A172 (cell line): ENCODE measurements around the gene HPCAL1. TPM values are rescaled to one million over a fixed set of nuclear protein-coding genes. Genes with fewer than 3 reads are reported as not detected.
A peak's percentile ranks its signal among the peaks of the same experiment; 100 is the strongest.

Experiments used
- DNase-seq: peaks from one replicate; pipeline ENCODE4 v3.0.0-alpha.2; 2015; ENCODE audit warnings: low spot score
- total RNA-seq: library from RNA; depleted of rRNA; stranded (reverse); fragments of >200 nt; shearing (Covaris generic); gene quantifications from 2 replicates; pipeline ENCODE4 v1.2.3, GENCODE V29; 2014

The HPCAL1 gene
- total RNA-seq, 1 experiment from 2014 or later: 101 TPM

GRCh38 chr2:10323535-10323934, 20.8 kb downstream of the HPCAL1 start:
- no peak for DNase-seq

- no peak for DNase-seq
These were observed 21.6 kb downstream of the HPCAL1 start for GRCh38 chr2:10324095-10324832.

GRCh38 chr2:10325278-10326145, 22.8 kb downstream of the HPCAL1 start:
- DNase-seq: no peak

GRCh38 chr2:10326151-10326616, 23.5 kb downstream of the HPCAL1 start:
- no peak for DNase-seq

- DNase-seq: no peak
These were observed 24.2 kb downstream of the HPCAL1 start for GRCh38 chr2:10326707-10327594.

GRCh38 chr2:10327896-10328669, 25.4 kb downstream of the HPCAL1 start:
- DNase-seq: no peak

GRCh38 chr2:10328670-10329579, 26.2 kb downstream of the HPCAL1 start:
- no peak for DNase-seq

- DNase-seq: no peak
These were observed 26.8 kb downstream of the HPCAL1 start for GRCh38 chr2:10329580-10329879.

GRCh38 chr2:10329880-10330699, 27.4 kb downstream of the HPCAL1 start:
- peak; percentile 81 for DNase-seq

GRCh38 chr2:10330700-10331026, 28.0 kb downstream of the HPCAL1 start:
- no peak for DNase-seq

- peak; percentile 86 for DNase-seq
These were observed 28.5 kb downstream of the HPCAL1 start for GRCh38 chr2:10331027-10331701.

GRCh38 chr2:10331702-10332401, 29.1 kb downstream of the HPCAL1 start:
- no peak for DNase-seq

GRCh38 chr2:10332402-10333246, 29.9 kb downstream of the HPCAL1 start:
- no peak for DNase-seq

GRCh38 chr2:10333247-10333613, 30.5 kb downstream of the HPCAL1 start:
- DNase-seq: no peak

GRCh38 chr2:10333966-10334365, 31.3 kb downstream of the HPCAL1 start:
- DNase-seq: no peak

GRCh38 chr2:10335046-10335840, 32.5 kb downstream of the HPCAL1 start:
- no peak for DNase-seq

- no peak for DNase-seq
These were observed 33.6 kb downstream of the HPCAL1 start for GRCh38 chr2:10336283-10336682.
